ENCODE results near the gene LEKR1. TPM values are rescaled to one million over a fixed set of nuclear protein-coding genes. Genes with fewer than 3 reads are reported as not detected.

Gene LEKR1
- total and polyA plus RNA-seq, 9 of the 15 experiments (the other 6 are each of a cell fraction or from before 2014, with no cell fraction given) = 0.76 to 1.8 (median 1.2) TPM

- TF ChIP-seq ZNF609 (CRISPR knock-in tag; IDR thresholded peaks at IDR 0.05; ENCODE audit: borderline replicate concordance) = peak; percentile 32; the same call in 1 of the 2 replicates
- TF ChIP-seq TBP (optimal IDR thresholded peaks at IDR 0.05; ENCODE audit: low read depth, low read length) = peak; percentile 72
- TF ChIP-seq LEF1 (IDR thresholded peaks at IDR 0.05) = no peak
- no peak for TF ChIP-seq MED1 (CRISPR knock-in tag; IDR thresholded peaks at IDR 0.05; ENCODE audit: borderline replicate concordance)
- TF ChIP-seq ZNF583 (CRISPR knock-in tag; IDR thresholded peaks at IDR 0.05) = 0 out of 2 replicates have a peak, but pooled peaks have one; percentile 41
- peak; percentile 61 for TF ChIP-seq MBD2 (IDR thresholded peaks at IDR 0.05; ENCODE audit: borderline replicate concordance, low read depth)
- TF ChIP-seq JUNB (CRISPR knock-in tag; conservative IDR thresholded peaks at IDR 0.05) = no peak
- TF ChIP-seq, protein P1, sequence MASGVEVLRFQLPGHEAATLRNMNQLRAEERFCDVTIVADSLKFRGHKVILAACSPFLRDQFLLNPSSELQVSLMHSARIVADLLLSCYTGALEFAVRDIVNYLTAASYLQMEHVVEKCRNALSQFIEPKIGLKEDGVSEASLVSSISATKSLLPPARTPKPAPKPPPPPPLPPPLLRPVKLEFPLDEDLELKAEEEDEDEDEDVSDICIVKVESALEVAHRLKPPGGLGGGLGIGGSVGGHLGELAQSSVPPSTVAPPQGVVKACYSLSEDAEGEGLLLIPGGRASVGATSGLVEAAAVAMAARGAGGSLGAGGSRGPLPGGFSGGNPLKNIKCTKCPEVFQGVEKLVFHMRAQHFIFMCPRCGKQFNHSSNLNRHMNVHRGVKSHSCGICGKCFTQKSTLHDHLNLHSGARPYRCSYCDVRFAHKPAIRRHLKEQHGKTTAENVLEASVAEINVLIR (CRISPR knock-in tag; IDR thresholded peaks at IDR 0.05) = peak; percentile 86
- TF ChIP-seq FOXM1 (IDR thresholded peaks at IDR 0.05; ENCODE audit: low read depth) = no peak
- peak; percentile 53; the same call in 1 of the 2 replicates for TF ChIP-seq FOXM1 (CRISPR knock-in tag; IDR thresholded peaks at IDR 0.05; ENCODE audit: low read depth)
- peak; percentile 11; the same call in 1 of the 2 replicates for TF ChIP-seq NFIC (IDR thresholded peaks at IDR 0.05)
- peak; percentile 89; the same call in 1 of the 2 replicates for TF ChIP-seq TARDBP (IDR thresholded peaks at IDR 0.05)
- TF ChIP-seq ZNF511 (CRISPR knock-in tag; IDR thresholded peaks at IDR 0.05) = peak; percentile 85; the same call in 1 of the 2 replicates
- TF ChIP-seq ZBTB49 (CRISPR knock-in tag; IDR thresholded peaks at IDR 0.05; ENCODE audit: borderline replicate concordance) = peak; percentile 83
- TF ChIP-seq ZNF134 (CRISPR knock-in tag; conservative IDR thresholded peaks at IDR 0.05) = no peak; the same call in 1 of the 2 replicates
- TF ChIP-seq CREM (IDR thresholded peaks at IDR 0.05; ENCODE audit: low read depth) = peak; percentile 98
- no peak for TF ChIP-seq SOX6 (IDR thresholded peaks at IDR 0.05)
- TF ChIP-seq MYNN (IDR thresholded peaks at IDR 0.05) = peak; percentile 46; the same call in 1 of the 2 replicates
- no peak for TF ChIP-seq MYNN (CRISPR knock-in tag; IDR thresholded peaks at IDR 0.05)
Measured at GRCh38 chr3:156826144-156826895, at the start of gene LEKR1 (continued).

Data from K562 (cell line).